Stimulated activated CD4-positive, alpha-beta T cell treated with anti-CD3 and anti-CD28 coated beads, Interleukin-4, amount 100 ng/mL, for 4 hours (primary cell): ENCODE results near the gene ST14.

ENCODE experiments used
- DNase-seq, 2 experiments: peaks; one replicate each; pipeline ENCODE4 v3.0.0-alpha.2; 2020

Gene ST14

GRCh38 chr11:130159657-130160497 lies at the start of gene ST14:
Gene ST14, plus strand, starts transcription at chr11:130159782. Its CDS starts 198 bp downstream, at chr11:130159980.
- no peak for DNase-seq

GRCh38 chr11:130110339-130111108 lies 49.1 kb upstream of the ST14 start:
- DNase-seq = no peak

- no peak for DNase-seq
These were observed 47.3 kb upstream of the ST14 start for GRCh38 chr11:130112071-130112830.

- no peak for DNase-seq
These were observed 45.3 kb upstream of the ST14 start for GRCh38 chr11:130114281-130114680.

GRCh38 chr11:130114726-130115125 lies 44.9 kb upstream of the ST14 start:
- no peak for DNase-seq

- no peak for DNase-seq
These were observed 44.4 kb upstream of the ST14 start for GRCh38 chr11:130115218-130115617.

- no peak for DNase-seq
These were observed 41.4 kb upstream of the ST14 start for GRCh38 chr11:130118165-130118564.

GRCh38 chr11:130118636-130119387 lies 40.8 kb upstream of the ST14 start:
- peak in 1 of 2 experiments; percentile 10 for DNase-seq

- no peak for DNase-seq
These were observed 39.5 kb upstream of the ST14 start for GRCh38 chr11:130120045-130120444.

- no peak for DNase-seq
These were observed 38.1 kb upstream of the ST14 start for GRCh38 chr11:130121445-130121978.

GRCh38 chr11:130122141-130122575 lies 37.4 kb upstream of the ST14 start:
- peak in 1 of 2 experiments; percentile 13 for DNase-seq

GRCh38 chr11:130123414-130124040 lies 36.1 kb upstream of the ST14 start:
- no peak for DNase-seq

- DNase-seq = no peak
These were observed 35.5 kb upstream of the ST14 start for GRCh38 chr11:130124096-130124495.

GRCh38 chr11:130125638-130126037 lies 33.9 kb upstream of the ST14 start:
- no peak for DNase-seq

- no peak for DNase-seq
These were observed 33.1 kb upstream of the ST14 start for GRCh38 chr11:130126516-130126915.

GRCh38 chr11:130127509-130127908 lies 32.1 kb upstream of the ST14 start:
- no peak for DNase-seq

- DNase-seq = no peak
These were observed 31.0 kb upstream of the ST14 start for GRCh38 chr11:130128626-130129025.

GRCh38 chr11:130129922-130130321 lies 29.7 kb upstream of the ST14 start:
- DNase-seq = no peak

- peak; percentile 17 to 47 for DNase-seq
These were observed 27.4 kb upstream of the ST14 start for GRCh38 chr11:130131961-130132850.

- DNase-seq = no peak
These were observed 25.9 kb upstream of the ST14 start for GRCh38 chr11:130133716-130134115.

GRCh38 chr11:130136107-130136506 lies 23.5 kb upstream of the ST14 start:
- no peak for DNase-seq
